Tongue (tissue), 2 donors: Measurements from ENCODE around the gene CDIPT. TPM values are rescaled to one million over a fixed set of nuclear protein-coding genes. Genes with fewer than 3 reads are reported as not detected.
A peak's percentile ranks its signal among the peaks of the same experiment; 100 is the strongest.
"Not testable (repeated sequence)": the region's sequence is repeated elsewhere in the genome, so short reads cannot be mapped to it uniquely, and the experiment has no call there.

Experiments
- DNase-seq: peaks from one replicate; pipeline ENCODE4 v3.0.0-alpha.2; 2015
- total RNA-seq: library from RNA; depleted of rRNA; stranded (reverse); fragments of >200 nt; gene quantifications from one replicate; pipeline ENCODE4 v1.2.3, GENCODE V29; 2014

CDIPT gene
- total RNA-seq, 1 donor from 2014 or later, result 47.5 TPM

- DNase-seq, result no peak
Measured at GRCh38 chr16:29896841-29897240, 33.8 kb upstream of the CDIPT start.

- DNase-seq, result no peak
Measured at GRCh38 chr16:29894352-29894751, 31.3 kb upstream of the CDIPT start.

GRCh38 chr16:29893553-29893952 is 30.5 kb upstream of the CDIPT start:
- DNase-seq, result no peak

GRCh38 chr16:29892458-29892813 is 29.4 kb upstream of the CDIPT start:
- no peak for DNase-seq

GRCh38 chr16:29891525-29892457 is 28.8 kb upstream of the CDIPT start:
- no peak for DNase-seq

GRCh38 chr16:29889372-29889771 is 26.3 kb upstream of the CDIPT start:
- not testable (repeated sequence) for DNase-seq

GRCh38 chr16:29883987-29884386 is 21.0 kb upstream of the CDIPT start:
- DNase-seq, result no peak

GRCh38 chr16:29881050-29881449 is 18.0 kb upstream of the CDIPT start:
- no peak for DNase-seq

- DNase-seq, result no peak
Measured at GRCh38 chr16:29878172-29878571, 15.1 kb upstream of the CDIPT start.

GRCh38 chr16:29877266-29877961 is 14.4 kb upstream of the CDIPT start:
- no peak for DNase-seq

- DNase-seq, result no peak
Measured at GRCh38 chr16:29876594-29877249, 13.7 kb upstream of the CDIPT start.

- no peak for DNase-seq
Measured at GRCh38 chr16:29876217-29876593, 13.2 kb upstream of the CDIPT start.

- no peak for DNase-seq
Measured at GRCh38 chr16:29875206-29875605, 12.2 kb upstream of the CDIPT start.

GRCh38 chr16:29873319-29873718 is 10.3 kb upstream of the CDIPT start:
- DNase-seq, result no peak

GRCh38 chr16:29871822-29872546 is 9.0 kb upstream of the CDIPT start:
- DNase-seq, result no peak

GRCh38 chr16:29869067-29869466 is 6.0 kb upstream of the CDIPT start:
- not testable (repeated sequence) for DNase-seq

GRCh38 chr16:29868396-29869009 is 5.5 kb upstream of the CDIPT start:
- DNase-seq, result no peak

- DNase-seq, result no peak
Measured at GRCh38 chr16:29864205-29864604, 1.2 kb upstream of the CDIPT start.

- no peak for DNase-seq
Measured at GRCh38 chr16:29863669-29863984, 601 bp upstream of the CDIPT start.

- DNase-seq, result peak; percentile 16
Measured at GRCh38 chr16:29862383-29862883, 593 bp downstream of the CDIPT start.

GRCh38 chr16:29860218-29860617 is 2.8 kb downstream of the CDIPT start:
- DNase-seq, result no peak

GRCh38 chr16:29858974-29859373 is 4.1 kb downstream of the CDIPT start:
- no peak for DNase-seq
